NCI-H187 (cell line): ENCODE data around the gene DLL4.

Experiments used
- DNase-seq, 2 experiments: peaks; one replicate each; lab custom pipeline; 2025; lab: John Stamatoyannopoulos, UW

The DLL4 gene

GRCh38 chr15:40906091-40906990 lies 22.8 kb upstream of the DLL4 start:
- peak; percentile 28 to 35 for DNase-seq

- DNase-seq: no peak
Observed at GRCh38 chr15:40906991-40907802, 21.9 kb upstream of the DLL4 start.

- DNase-seq: no peak
Observed at GRCh38 chr15:40908095-40908494, 21.0 kb upstream of the DLL4 start.

GRCh38 chr15:40909662-40910630 lies 19.2 kb upstream of the DLL4 start:
- no peak for DNase-seq

- no peak for DNase-seq
Observed at GRCh38 chr15:40911141-40911540, 18.0 kb upstream of the DLL4 start.

- no peak for DNase-seq
Observed at GRCh38 chr15:40911693-40912092, 17.4 kb upstream of the DLL4 start.

- DNase-seq: no peak
Observed at GRCh38 chr15:40912478-40912877, 16.7 kb upstream of the DLL4 start.

- DNase-seq: no peak
Observed at GRCh38 chr15:40914013-40914412, 15.1 kb upstream of the DLL4 start.

GRCh38 chr15:40914486-40914885 lies 14.7 kb upstream of the DLL4 start:
- DNase-seq: no peak

- no peak for DNase-seq
Observed at GRCh38 chr15:40915116-40915661, 14.0 kb upstream of the DLL4 start.

GRCh38 chr15:40915679-40916078 lies 13.5 kb upstream of the DLL4 start:
- no peak for DNase-seq

GRCh38 chr15:40917585-40917984 lies 11.6 kb upstream of the DLL4 start:
- no peak for DNase-seq

- DNase-seq: no peak
Observed at GRCh38 chr15:40918146-40918798, 10.9 kb upstream of the DLL4 start.

GRCh38 chr15:40918799-40919392 lies 10.2 kb upstream of the DLL4 start:
- no peak for DNase-seq

- no peak for DNase-seq
Observed at GRCh38 chr15:40921949-40922607, 7.1 kb upstream of the DLL4 start.

GRCh38 chr15:40922608-40923005 lies 6.5 kb upstream of the DLL4 start:
- DNase-seq: no peak

GRCh38 chr15:40923551-40923950 lies 5.6 kb upstream of the DLL4 start:
- DNase-seq: no peak

GRCh38 chr15:40925495-40925862 lies 3.7 kb upstream of the DLL4 start:
- DNase-seq: no peak

- DNase-seq: no peak
Observed at GRCh38 chr15:40925863-40926658, 3.1 kb upstream of the DLL4 start.
